GM18502 (cell line): ENCODE measurements around the gene TLE3.

Source experiments
- ATAC-seq: cut with Tn5 transposase; IDR thresholded peaks from one replicate; pipeline ENCODE4 v1.9.1; 2021; ENCODE audit warnings: mild to moderate bottlenecking; ENCODE audit not compliant: unreplicated experiment, poor library complexity

The TLE3 gene

DNA sequence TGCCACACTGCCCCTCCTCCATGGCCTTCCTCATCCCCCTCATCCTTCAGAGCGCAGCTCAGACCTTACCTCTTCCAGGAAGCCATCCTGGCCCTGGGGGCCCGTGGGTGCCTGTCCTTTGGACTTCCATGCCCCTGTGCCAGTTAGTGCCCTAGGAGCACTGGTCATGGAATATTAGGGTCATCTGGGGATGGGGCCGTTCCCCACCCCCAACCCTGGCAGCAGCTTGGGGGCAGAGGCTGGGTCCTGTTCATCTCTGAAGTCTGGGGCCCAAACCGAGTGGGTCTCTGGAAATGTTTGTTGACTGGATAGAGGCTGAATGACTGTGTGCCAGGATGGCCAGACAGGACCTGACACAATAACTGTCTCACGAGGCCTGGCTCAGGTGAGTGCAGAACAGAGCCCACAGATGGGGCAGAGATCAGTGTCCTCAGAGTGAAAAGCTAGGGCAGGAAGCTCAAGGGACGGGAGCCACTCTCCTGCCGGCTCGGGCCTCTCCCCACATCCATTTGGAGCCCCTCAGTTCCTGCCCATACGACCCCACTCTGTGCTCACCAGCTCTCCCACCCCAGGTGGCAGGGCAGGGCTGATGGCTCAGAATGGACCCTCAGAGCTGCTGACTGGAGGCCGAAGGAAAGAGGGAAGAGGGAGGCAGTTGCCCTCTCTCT is 62.5 kb downstream of the TLE3 start:
- no peak for ATAC-seq

DNA sequence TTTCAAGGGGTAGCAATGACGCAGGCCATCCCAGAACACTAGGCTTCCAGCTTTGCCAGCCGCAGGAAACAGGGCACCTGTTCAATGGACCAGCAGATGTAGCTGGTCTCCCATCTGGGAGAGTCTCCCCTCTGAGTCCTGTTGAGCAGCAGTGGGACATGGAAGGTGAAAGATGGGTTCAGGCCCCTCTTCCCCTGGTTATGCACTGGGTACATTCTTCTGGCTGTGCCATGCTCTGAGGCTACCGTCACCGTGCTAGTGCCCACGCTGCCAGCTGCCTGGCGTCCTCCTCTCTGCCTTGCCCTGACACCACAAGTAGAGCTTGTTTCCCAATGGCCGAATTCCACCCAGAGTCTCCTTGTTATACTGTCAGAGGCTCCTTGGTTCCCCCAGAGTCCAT is 63.1 kb downstream of the TLE3 start:
- no peak for ATAC-seq

DNA sequence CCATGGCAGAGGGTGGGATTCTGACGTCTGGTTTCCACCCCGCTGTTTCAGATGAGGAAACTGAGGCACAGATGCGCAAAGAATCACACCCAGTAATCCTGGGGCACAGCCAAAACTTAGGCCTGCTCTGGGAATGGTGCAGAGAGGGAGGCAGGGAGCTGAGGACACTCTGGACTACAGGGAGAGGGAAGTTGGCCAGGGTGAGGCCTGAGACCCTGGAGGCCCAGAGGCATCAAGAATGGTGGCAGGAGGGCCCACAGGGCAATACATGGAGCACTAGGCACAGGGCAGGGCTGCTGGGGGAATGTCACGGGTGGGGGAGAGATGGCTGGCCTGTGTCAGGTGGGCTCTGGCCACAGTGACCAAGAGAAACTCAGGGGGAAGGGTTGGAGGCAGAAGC is 63.6 kb downstream of the TLE3 start:
- ATAC-seq = no peak

DNA sequence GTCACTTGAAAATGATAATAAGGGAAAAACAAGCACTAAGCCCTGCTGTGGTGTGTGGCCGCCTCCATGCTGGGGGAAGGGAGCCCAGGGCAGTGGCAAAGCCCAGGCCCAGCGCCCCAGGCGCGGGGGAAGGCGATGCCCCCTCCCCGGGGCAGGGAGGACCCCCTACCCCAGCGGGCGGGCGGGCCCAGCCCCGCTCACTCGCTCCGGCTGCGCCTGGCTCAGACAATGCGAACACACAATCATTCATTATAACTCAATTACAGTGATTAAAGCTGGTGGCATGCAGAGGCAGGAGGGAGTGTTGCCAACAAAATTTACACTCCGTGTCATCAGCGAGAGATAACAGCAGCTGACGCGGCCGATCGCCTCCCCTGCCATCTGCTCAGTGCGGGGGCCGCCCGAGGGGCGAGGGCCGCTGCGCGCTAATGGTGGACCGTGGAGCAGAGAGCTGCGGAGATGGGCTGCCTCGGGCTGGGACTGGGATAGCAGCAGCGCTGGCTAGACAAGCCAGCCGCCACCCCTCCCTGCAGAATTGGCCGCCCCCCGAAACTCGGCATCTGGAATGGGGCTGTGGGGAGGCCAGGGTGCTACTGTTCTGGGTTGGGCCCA is 64.1 kb downstream of the TLE3 start:
- no peak for ATAC-seq

DNA sequence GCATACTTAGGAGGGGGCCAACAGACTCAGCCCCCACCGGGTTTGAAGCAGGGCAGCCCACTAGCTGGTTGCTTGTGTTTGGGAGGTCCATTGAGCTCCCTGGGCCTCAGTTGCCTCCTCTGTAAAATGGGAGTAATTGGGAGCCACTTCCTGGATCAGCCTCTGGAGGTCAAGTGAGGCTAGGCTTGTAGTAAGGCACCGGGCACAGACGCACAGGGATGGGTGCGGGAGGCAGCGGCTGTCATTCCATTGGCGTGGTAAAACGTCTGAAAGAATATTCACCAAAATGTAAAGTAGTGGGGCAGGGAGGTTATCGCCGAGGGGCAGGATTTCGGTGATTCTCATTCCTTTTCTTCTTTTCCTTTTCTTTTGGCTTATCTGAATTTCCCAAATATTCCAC is 64.6 kb downstream of the TLE3 start:
- no peak for ATAC-seq

DNA sequence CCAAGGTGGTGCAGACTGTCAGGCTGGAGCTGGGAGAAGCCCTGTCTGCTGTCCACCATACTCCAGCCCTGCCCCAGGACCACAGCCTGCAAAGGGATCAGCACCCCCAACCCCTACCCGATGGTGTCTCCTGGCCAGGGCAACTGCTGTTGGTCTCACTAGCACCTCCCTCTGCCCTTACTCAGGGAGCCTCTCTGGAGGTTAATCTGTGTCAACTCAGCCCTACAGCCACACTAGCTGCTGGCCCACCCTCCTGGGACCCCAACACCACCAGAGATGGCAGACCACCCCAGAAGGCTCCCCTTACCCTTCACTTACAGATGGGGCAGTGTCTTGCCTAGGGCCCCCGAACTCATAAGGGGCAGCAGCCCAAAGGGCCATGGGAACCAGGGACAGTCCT is 65.2 kb downstream of the TLE3 start:
- ATAC-seq = no peak

DNA sequence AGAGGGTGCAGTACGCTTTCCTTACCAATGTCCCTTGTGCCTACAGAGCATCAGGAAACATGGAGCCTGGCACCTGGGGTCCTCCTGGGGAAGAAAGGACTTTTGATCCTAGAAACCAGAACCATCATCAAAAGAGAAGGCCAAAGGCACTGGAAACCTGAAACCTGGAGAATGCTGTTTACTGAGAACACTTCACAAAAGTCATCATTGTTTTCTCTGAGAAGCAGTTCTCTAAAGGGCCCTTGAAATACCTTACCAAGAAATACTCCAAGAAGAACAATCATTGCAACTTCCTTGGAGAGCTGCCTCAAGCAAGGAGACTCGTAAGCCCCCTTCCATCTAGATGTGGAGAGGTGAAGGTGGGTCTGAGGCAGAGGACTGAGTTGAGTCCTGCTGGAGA is 66.0 kb downstream of the TLE3 start:
- no peak for ATAC-seq

DNA sequence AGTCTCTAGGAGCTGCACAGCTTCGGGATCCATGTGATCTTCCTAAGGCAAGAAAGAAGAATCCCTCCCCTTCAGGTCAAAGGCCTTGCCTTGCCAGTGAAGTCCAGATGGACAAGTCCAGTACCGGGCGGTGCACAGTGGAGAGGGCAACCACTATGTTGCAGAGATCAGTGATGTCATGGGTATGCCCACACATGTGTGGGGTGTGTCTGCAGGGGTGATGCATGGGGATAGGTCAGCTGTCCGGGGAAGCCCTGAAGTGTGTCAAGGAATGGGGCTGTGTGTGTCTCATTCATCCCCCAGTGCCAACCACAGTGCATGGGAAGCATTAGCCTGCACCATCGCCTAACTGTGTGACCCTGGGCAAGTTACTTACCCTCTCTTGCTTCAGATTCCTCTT is 66.5 kb downstream of the TLE3 start:
- ATAC-seq = no peak

DNA sequence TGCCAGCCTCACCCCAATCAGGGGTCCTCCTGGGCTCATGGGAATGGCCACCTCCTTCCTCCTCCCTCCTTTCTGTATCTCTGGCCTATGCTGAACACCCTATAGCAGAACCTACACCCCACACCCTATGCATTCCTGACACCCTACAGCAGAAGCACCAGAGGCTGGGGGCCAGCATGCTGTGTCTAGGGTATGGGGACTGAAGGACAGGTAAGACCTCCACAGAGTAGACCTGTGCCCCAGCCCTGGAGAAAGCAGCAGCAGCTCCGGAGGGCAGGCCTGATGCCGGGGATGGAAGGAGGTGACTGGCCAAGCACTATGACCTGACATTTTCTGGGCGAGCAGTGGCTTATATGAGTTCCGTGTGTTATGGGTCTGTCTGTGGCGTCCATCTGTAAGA is 66.9 kb downstream of the TLE3 start:
- no peak for ATAC-seq

DNA sequence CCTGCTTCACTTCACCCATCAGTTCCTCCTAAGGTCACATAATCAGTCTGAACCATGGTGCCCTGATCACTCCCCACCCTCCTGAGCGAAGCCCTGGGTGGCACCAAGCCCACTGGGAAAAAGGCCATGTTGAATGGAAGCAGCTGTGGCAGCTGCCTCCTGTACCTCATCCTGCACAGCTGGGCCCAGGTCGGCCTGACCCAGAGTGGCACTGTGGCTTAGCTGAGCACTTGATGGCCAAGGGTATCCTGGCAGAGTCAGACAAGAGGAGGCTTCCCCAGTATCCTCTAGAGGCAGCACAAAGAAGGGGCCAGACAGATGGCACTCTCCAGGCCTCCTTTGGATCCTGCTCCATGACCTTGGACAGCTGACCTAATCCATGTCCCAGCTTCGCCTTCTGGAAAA is 68.4 kb downstream of the TLE3 start:
- ATAC-seq = no peak

DNA sequence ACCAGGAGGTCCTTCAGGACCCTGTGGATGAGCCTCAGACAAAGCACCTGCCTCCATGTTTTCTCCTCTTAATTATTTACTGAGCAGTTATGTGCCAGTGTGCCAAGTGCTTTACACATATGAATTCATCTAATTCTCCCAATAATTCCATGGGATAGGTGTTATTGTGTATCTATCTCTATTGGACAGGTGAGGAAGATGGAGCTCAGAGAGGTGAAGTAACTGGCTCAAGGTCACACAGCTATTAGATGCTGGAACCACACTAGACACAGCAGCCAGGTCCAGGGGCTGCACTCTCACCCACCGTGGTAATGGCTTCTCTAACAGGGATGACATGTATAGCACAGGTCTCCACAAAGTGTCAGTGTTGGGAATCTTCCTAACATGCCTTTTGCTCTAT is 70.2 kb downstream of the TLE3 start:
- no peak for ATAC-seq

DNA sequence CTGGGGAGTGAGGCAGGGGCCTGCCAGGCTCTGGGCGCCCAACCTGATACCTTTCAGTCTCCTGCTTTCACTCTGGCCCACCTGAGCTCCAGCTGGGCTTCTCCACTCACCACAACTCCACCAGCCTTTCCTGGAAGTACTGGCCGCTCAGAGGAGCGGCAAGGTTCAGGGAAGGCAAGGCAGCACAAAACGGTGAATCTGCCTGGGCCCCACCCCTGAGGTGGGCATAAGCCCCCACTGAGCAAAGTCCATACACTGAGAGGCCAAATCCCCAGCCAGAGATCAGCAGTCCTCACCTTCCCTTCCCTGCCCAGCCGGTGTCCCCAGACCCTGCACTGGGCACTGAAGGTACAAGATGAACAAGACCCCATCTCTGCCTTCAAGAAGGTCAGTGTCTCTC is 70.7 kb downstream of the TLE3 start:
- ATAC-seq = no peak

DNA sequence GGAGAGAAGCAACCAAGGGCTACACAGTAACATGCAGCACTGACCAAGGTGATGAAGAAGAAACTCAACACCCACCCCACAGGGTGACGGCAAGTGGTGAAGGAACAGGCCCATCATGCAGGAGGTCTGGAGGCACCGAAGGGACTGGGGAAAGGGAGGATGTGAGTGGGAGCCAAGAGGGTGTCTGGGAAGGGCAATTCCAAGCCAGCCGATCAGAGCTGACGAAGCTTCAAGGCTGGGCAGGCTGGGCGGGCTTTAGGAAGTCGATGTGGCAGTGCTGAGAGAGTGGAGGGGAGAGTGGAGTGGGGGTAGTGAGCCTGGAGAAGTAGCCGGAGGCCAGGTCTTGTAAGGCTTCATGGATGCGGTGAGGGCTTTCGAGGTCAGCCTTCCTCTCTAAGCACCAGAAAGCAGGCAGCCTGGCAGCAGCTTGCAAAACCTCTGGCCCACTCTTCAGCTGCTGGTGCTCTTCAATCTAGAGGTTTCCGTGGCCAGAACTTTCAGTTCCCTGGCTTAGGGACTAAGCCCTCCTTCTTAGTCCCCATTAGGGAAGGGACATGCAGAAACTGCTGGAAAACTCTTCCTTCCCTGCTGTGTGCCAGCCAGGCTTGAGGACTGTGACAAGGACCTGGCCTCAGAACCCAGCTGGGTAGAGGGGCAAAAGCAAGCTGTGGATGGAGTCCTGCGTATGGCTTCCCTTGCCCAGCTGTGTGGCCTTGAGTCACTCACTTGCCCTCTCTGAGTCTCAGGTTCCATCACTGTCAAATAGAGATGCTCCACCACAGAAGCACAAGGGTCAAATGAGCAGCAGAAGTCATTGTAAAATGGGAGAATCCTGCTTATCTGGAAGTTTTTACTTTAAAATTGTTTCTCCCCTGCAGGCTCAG is 72.1 kb downstream of the TLE3 start:
- ATAC-seq = no peak

DNA sequence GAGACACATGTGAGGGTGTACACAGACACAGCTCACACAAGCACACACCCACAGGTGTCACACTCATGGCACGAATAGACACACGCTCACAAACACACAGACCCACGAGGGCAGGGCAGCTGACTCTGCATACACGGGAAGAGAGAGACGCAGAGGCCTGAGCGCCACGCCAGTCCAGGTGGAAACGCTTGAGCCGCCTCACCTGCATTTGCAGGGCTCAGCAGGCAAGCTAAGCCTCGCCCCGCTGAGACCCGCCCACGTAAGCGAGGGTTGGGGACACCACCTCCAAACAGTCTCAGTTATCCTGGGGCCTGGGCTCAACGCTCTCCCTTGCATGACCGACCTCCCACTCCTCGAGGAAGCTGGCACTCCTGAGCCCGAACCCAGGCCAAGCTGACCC is 73.2 kb downstream of the TLE3 start:
- no peak for ATAC-seq

DNA sequence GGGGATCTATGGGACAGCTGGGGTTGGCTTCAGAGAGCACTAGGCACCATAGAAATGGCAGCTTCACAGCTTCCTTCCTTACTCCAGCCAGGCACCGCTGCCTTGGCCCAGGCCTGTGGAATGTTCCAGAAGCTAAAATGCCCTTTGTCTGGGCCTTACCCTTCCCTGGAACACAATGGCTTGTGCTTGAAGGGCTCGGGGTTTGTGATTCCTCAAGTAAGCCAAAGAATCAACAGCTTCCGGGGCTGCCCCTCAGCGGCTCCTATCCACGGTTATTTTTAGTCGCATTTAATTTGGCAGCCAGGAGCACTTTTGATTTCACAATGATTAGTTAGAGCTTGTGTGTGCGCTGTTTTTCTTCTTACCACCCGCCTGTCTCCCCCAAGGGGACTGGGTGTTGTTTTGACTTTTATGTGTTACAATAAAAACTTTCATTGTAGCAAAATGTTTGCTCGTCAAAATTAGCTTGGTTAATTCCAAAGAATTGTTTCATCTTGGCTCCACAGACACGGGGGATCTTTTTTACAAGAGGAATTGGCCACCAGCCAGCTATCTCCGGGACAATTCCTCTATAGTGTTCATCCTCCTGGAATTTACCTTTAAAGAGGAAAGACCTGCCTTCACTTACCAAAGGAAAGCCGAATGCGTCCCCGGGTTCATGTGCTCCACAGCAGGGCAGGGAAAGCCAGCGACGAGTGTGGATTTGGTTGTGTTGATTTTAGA is 73.8 kb downstream of the TLE3 start:
- ATAC-seq = no peak

DNA sequence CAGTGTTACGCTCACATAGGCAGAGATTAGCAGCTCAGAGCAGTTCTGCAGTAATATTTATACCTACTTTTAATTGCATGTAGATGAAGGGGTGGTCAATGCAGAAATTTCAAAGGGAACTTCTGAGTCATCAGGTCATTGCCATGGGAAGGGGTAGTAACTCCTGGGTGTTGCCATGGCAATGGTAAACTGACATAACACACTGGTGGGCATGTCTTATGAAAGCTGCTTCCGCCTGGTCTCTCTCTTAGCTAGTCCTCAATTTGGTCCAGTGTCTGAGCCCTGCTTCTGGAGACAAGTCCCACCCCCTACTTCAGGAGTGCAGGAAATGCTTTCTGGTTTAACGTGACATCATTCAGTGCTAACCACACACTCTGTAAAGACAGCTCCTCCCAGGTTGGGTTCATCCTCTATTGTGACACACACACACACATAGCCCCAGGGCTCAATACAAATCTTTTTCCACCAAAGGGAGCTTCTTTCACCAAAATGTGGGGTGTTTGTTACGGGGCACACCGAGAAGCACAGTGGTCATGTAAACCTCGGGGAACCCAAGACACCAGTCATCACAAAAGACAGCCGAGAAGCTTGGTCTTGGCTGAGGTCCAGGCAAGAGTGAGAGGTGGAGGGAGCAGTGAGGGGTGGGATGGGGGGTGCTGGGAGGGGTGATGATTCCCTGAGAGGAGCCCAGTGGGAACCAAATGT is 74.5 kb downstream of the TLE3 start:
- ATAC-seq = peak; percentile 82

DNA sequence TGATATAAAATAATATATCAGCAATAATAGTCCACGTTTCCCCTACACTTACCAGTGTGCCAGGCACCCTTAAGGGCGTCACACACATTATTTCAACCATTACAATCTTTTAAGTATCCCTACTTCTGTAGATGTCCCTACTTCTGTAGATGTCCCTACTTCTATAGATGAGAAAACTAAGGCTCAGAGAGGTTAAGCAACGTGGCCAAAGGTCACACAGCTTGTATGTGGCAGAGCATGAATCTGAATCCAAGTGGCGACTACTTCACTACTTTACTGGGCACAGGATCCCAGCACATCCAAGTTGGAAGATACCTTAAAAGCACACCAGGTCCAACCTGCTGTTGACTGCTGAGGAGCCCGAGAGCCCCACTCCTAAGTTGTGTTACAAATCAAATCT is 77.5 kb downstream of the TLE3 start:
- no peak for ATAC-seq

DNA sequence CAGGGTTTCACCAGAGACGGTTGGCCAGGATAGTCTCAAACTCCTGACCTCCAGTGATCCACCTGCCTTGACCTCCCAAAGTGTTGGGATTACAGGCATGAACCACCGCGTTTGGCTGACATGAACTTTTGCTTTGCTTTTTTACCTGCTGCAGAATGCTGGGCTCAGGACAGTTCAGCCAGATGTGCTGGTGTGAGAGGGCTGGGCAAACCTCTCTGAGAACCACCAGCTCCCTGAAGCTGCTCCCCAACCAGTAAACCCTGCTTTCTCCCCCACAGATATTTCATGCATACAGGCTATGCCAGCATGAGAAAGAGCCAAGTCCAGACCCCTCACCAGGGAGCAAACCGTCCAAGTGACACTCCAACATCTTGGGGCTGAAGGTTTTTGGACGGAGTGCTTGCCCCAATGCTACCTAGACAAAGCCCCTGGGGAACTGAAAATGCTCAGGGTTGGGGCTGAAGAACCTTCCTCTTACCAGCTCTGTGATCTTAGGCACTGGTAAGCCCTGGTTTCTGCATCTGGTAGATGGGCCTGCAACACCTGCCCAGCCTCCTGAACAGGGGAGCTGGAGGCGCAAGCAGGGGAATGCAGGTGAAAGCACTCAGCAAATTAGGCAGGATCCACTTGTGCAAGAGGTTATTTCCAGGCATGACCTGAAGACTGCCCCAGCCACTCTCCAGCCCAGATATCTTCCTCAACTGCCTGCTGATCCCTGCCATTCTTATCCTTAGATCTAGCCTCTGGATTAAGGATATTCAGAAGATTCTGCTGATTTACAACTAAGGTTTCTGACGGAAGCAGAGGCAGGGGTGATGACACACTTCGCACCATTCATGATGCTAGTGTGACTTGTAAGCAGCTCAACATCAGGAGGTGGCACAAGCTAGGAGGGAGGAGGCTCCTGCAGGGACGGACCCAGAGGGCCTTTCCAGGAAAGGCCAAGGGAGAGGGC is 78.8 kb downstream of the TLE3 start:
- no peak for ATAC-seq

DNA sequence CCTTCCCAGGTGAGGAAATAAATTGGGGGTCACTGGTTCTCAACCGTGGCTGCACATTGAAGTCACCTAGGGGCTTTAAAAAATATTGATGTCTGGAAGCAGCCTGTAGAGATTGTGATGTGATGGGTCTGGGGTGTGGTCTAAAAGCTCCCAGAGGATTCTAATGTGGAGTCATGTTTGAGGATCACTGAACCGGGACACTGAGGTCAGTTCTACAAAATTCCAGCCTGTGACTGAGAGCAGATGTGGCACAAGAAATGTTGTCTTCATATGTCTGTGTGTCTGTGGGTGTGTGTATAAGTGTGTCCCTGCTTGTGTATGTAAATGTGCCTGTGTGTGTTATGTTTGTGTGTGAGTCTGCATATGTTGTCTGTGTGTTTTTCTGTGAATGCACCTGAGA is 79.9 kb downstream of the TLE3 start:
- ATAC-seq = no peak
